ENCODE results near the gene JPT2. TPM values are rescaled to one million over a fixed set of nuclear protein-coding genes. Genes with fewer than 3 reads are reported as not detected.
A peak's percentile ranks its signal among the peaks of the same experiment; 100 is the strongest.

The JPT2 gene
- total and polyA plus RNA-seq, 8 donors, result 13.4 to 118 (median 37.1) TPM

- H3K36me3 ChIP-seq, result peaks cover 47 to 100% (median 94%) of the 10 kb centered on the region in 4 donors
- no peak overlapping the region for H3K27ac ChIP-seq
- TF ChIP-seq POLR2AphosphoS5 (IDR thresholded peaks at IDR 0.05) (no peak), CTCF (IDR thresholded peaks at IDR 0.05) (no peak), POLR2A (IDR thresholded peaks at IDR 0.05) (no peak), EP300 (IDR thresholded peaks at IDR 0.05) (no peak)
- no peaks in the 10 kb centered on the region for H3K9me3 ChIP-seq
- DNase-seq, result no peak
- intact Hi-C loops (cut with DNase I; ENCODE audit: low total_unique reads), result no loop called here
- no peaks in the 10 kb centered on the region for H3K27me3 ChIP-seq
- peaks cover 0 to 5% (median 0%) of the 10 kb centered on the region in 4 donors for H3K4me1 ChIP-seq
- H3K4me3 ChIP-seq, result no peak overlapping the region
- WGBS, 5 donors, result 73 to 86% (median 75%) methylated on average over 9 to 16 of the region's 16 CpGs
Measured at GRCh38 chr16:1655269-1655807, 22.7 kb upstream of the JPT2 start.

- no peaks in the 10 kb centered on the region for H3K9me3 ChIP-seq
- WGBS, 5 donors, result 91 to 97% (median 94%) methylated on average over 16 to 52 of the region's 52 CpGs
- TF ChIP-seq POLR2A (IDR thresholded peaks at IDR 0.05), result no peak
- H3K27me3 ChIP-seq, result no peaks in the 10 kb centered on the region
- peaks cover 0 to 5% (median 0%) of the 10 kb centered on the region in 4 donors for H3K4me1 ChIP-seq
- no peak overlapping the region for H3K4me3 ChIP-seq
- no peak for DNase-seq
- no peak overlapping the region for H3K27ac ChIP-seq
- peaks cover 53 to 100% (median 94%) of the 10 kb centered on the region in 4 donors for H3K36me3 ChIP-seq
- intact Hi-C loops (cut with DNase I; ENCODE audit: low total_unique reads), result no loop called here
Measured at GRCh38 chr16:1655909-1656807, 21.9 kb upstream of the JPT2 start.

- Histone ChIP-seq H3K27me3 (no peaks in the 10 kb centered on the region), H3K4me1 (peaks cover 0 to 5% (median 0%) of the 10 kb centered on the region in 4 donors), H3K27ac (no peak overlapping the region), H3K36me3 (peaks cover 57 to 98% (median 98%) of the 10 kb centered on the region in 4 donors), H3K9me3 (no peaks in the 10 kb centered on the region), H3K4me3 (no peak overlapping the region)
- 64 to 88% (median 74%) methylated on average over 4 to 24 of the region's 24 CpGs for WGBS, 5 donors
- intact Hi-C loops (cut with DNase I; ENCODE audit: low total_unique reads), result no loop called here
- TF ChIP-seq EP300 (IDR thresholded peaks at IDR 0.05) (no peak), POLR2A (IDR thresholded peaks at IDR 0.05) (no peak), POLR2AphosphoS5 (IDR thresholded peaks at IDR 0.05) (no peak)
- peak in 1 of 2 donors; percentile 68 for DNase-seq
Measured at GRCh38 chr16:1656808-1657617, 21.1 kb upstream of the JPT2 start.

- H3K4me3 ChIP-seq, result no peak overlapping the region
- TF ChIP-seq POLR2AphosphoS5 (IDR thresholded peaks at IDR 0.05) (no peak), EP300 (IDR thresholded peaks at IDR 0.05) (no peak), POLR2A (IDR thresholded peaks at IDR 0.05) (no peak), CTCF (IDR thresholded peaks at IDR 0.05) (no peak)
- DNase-seq, result no peak
- H3K4me1 ChIP-seq, result peaks cover 0 to 5% (median 0%) of the 10 kb centered on the region in 4 donors
- no peaks in the 10 kb centered on the region for H3K9me3 ChIP-seq
- intact Hi-C loops (cut with DNase I; ENCODE audit: low total_unique reads), result no loop called here
- no peak overlapping the region for H3K27ac ChIP-seq
- H3K27me3 ChIP-seq, result no peaks in the 10 kb centered on the region
- H3K36me3 ChIP-seq, result peaks cover 57 to 98% (median 98%) of the 10 kb centered on the region in 4 donors
- 94 to 96% (median 96%) methylated on average over 11 to 13 of the region's 13 CpGs for WGBS, 5 donors
Measured at GRCh38 chr16:1657841-1658240, 20.2 kb upstream of the JPT2 start.

GRCh38 chr16:1659031-1659430, 19.0 kb upstream of the JPT2 start:
- H3K4me1 ChIP-seq, result peaks cover 0 to 5% (median 0%) of the 10 kb centered on the region in 4 donors
- peaks cover 63 to 98% (median 98%) of the 10 kb centered on the region in 4 donors for H3K36me3 ChIP-seq
- H3K27me3 ChIP-seq, result no peaks in the 10 kb centered on the region
- intact Hi-C loops (cut with DNase I; ENCODE audit: low total_unique reads), result no loop called here
- H3K9me3 ChIP-seq, result no peaks in the 10 kb centered on the region
- no peak for DNase-seq
- no peak overlapping the region for H3K4me3 ChIP-seq
- H3K27ac ChIP-seq, result no peak overlapping the region
- 82 to 93% (median 91%) methylated on average over 5 of the region's 5 CpGs for WGBS, 5 donors
- TF ChIP-seq EP300 (IDR thresholded peaks at IDR 0.05) (no peak), CTCF (IDR thresholded peaks at IDR 0.05) (no peak), POLR2AphosphoS5 (IDR thresholded peaks at IDR 0.05) (no peak), POLR2A (IDR thresholded peaks at IDR 0.05) (no peak)
